H9 (cell line): ENCODE data around the gene SH3BP5. TPM values are rescaled to one million over a fixed set of nuclear protein-coding genes. Genes with fewer than 3 reads are reported as not detected.

Source experiments
- DNase-seq: peaks from one replicate; pipeline ENCODE4 v3.0.0-alpha.2; 2017
- H2AFZ ChIP-seq: one replicate; pipeline ENCODE4 v1.6.1; 2013; ENCODE audit warnings: mild to moderate bottlenecking, low read length, control low read depth, moderate library complexity
- H2AK5ac ChIP-seq: 2 replicates; pipeline ENCODE4 v1.6.1; 2013; ENCODE audit warnings: low read length, control low read depth, mixed read lengths; ENCODE audit not compliant: insufficient read length
- H2BK120ac ChIP-seq: one replicate; pipeline ENCODE4 v1.6.1; 2013; ENCODE audit warnings: low read depth, mild to moderate bottlenecking, low read length, control low read depth, inconsistent platforms; ENCODE audit not compliant: poor library complexity, severe bottlenecking
- H2BK12ac ChIP-seq: 2 replicates; pipeline ENCODE4 v1.6.1; 2013; ENCODE audit warnings: low read length, control low read depth, mixed read lengths, low read depth; ENCODE audit not compliant: insufficient read length
- H2BK15ac ChIP-seq: 2 replicates; pipeline ENCODE4 v1.6.1; 2013; ENCODE audit warnings: low read depth, low read length, control low read depth
- H2BK20ac ChIP-seq: one replicate; pipeline ENCODE4 v1.6.1; 2013; ENCODE audit warnings: low read depth, mild to moderate bottlenecking, low read length, control low read depth, inconsistent platforms; ENCODE audit not compliant: poor library complexity, severe bottlenecking
- H2BK5ac ChIP-seq: 2 replicates; pipeline ENCODE4 v1.6.1; 2013; ENCODE audit warnings: low read length, control low read depth, mixed read lengths; ENCODE audit not compliant: insufficient read length
- H3K14ac ChIP-seq: 2 replicates; pipeline ENCODE4 v1.6.1; 2013; ENCODE audit warnings: low read length, control low read depth; ENCODE audit not compliant: insufficient read depth
- H3K18ac ChIP-seq: 2 replicates; pipeline ENCODE4 v1.6.1; 2013; ENCODE audit warnings: low read depth, mild to moderate bottlenecking, mixed read lengths, low read length, control low read depth; ENCODE audit not compliant: insufficient read length
- H3K23ac ChIP-seq: 2 replicates; pipeline ENCODE4 v1.6.1; 2013; ENCODE audit warnings: low read length, control low read depth, mixed read lengths, low read depth; ENCODE audit not compliant: insufficient read length
- H3K23me2 ChIP-seq: 2 replicates; pipeline ENCODE4 v1.6.1; 2013; ENCODE audit warnings: low read depth, mild to moderate bottlenecking, mixed read lengths, low read length, control low read depth; ENCODE audit not compliant: insufficient read length, poor library complexity, severe bottlenecking
- H3K27ac ChIP-seq: 2 replicates; pipeline ENCODE4 v1.5.1; 2013; ENCODE audit warnings: low read length, control low read depth, mixed read lengths, low read depth; ENCODE audit not compliant: insufficient read length
- H3K27me3 ChIP-seq: 2 replicates; pipeline ENCODE4 v1.6.1; 2013; ENCODE audit warnings: low read length, control low read depth, inconsistent platforms; ENCODE audit not compliant: insufficient read depth
- H3K4ac ChIP-seq: 2 replicates; pipeline ENCODE4 v1.6.1; 2013; ENCODE audit warnings: low read depth, mild to moderate bottlenecking, control low read depth, inconsistent platforms, low read length, moderate library complexity
- H3K4me1 ChIP-seq: 2 replicates; pipeline ENCODE4 v1.6.1; 2013; ENCODE audit warnings: low read length, control low read depth, inconsistent platforms; ENCODE audit not compliant: insufficient read depth
- H3K4me2 ChIP-seq: 2 replicates; pipeline ENCODE4 v1.6.1; 2013; ENCODE audit warnings: low read length, control low read depth, mixed read lengths; ENCODE audit not compliant: insufficient read length, insufficient read depth
- H3K56ac ChIP-seq: 2 replicates; pipeline ENCODE4 v1.6.1; 2013; ENCODE audit warnings: low read depth, mild to moderate bottlenecking, mixed read lengths, low read length, control low read depth; ENCODE audit not compliant: insufficient read length
- H3K79me1 ChIP-seq: 2 replicates; pipeline ENCODE4 v1.6.1; 2013; ENCODE audit warnings: low read depth, mild to moderate bottlenecking, moderate library complexity, low read length, control low read depth, inconsistent platforms; ENCODE audit not compliant: insufficient read depth, poor library complexity, severe bottlenecking
- H3K79me2 ChIP-seq: 2 replicates; pipeline ENCODE4 v1.6.1; 2013; ENCODE audit warnings: low read length, control low read depth, inconsistent platforms; ENCODE audit not compliant: insufficient read depth
- H3K9ac ChIP-seq: 2 replicates; pipeline ENCODE4 v1.6.1; 2013; ENCODE audit warnings: low read length, control low read depth, mixed read lengths; ENCODE audit not compliant: insufficient read length; ENCODE audit errors: extremely low read depth
- H3K9me3 ChIP-seq: one replicate; pipeline ENCODE4 v1.6.1; 2013; ENCODE audit warnings: low read depth, low read length, inconsistent platforms; ENCODE audit not compliant: control insufficient read depth
- H3T11ph ChIP-seq: one replicate; pipeline ENCODE4 v1.6.1; 2013; ENCODE audit warnings: mild to moderate bottlenecking, low read length, control low read depth, inconsistent platforms
- H4K20me1 ChIP-seq: one replicate; pipeline ENCODE4 v1.6.1; 2013; ENCODE audit not compliant: control insufficient read depth, insufficient read length, insufficient read depth
- H4K5ac ChIP-seq: 2 replicates; pipeline ENCODE4 v1.6.1; 2013; ENCODE audit warnings: low read depth, mild to moderate bottlenecking, mixed read lengths, low read length, control low read depth; ENCODE audit not compliant: insufficient read length
- H4K8ac ChIP-seq: replicated peaks from 2 replicates; pipeline ENCODE4 v1.6.1; 2013; ENCODE audit warnings: low read length, control low read depth, mixed read lengths, low read depth; ENCODE audit not compliant: insufficient read length
- H4K91ac ChIP-seq: 2 replicates; pipeline ENCODE4 v1.6.1; 2013; ENCODE audit warnings: low read depth, mild to moderate bottlenecking, moderate library complexity, mixed read lengths, low read length, control low read depth; ENCODE audit not compliant: insufficient read length
- H3K27ac Mint-ChIP-seq, 3 experiments: 2 replicates in 2 of 3; 3 replicates in 1 of 3; pipeline ENCODE4 v1.8.0; 2020 to 2021; ENCODE audit warnings: mixed read lengths in 3 of 3, mild to moderate bottlenecking in 1 of 3, moderate library complexity in 1 of 3
- H3K27me3 Mint-ChIP-seq: 2 replicates; pipeline ENCODE4 v1.8.0; 2021; ENCODE audit warnings: low read depth, mild to moderate bottlenecking, moderate library complexity, mixed read lengths
- H3K36me3 Mint-ChIP-seq, 3 experiments: 2 replicates in 2 of 3; 3 replicates in 1 of 3; pipeline ENCODE4 v1.8.0; 2020 to 2021; ENCODE audit warnings: low read depth in 3 of 3, mixed read lengths in 3 of 3; ENCODE audit not compliant: insufficient read depth in 1 of 3
- H3K4me1 Mint-ChIP-seq, 2 experiments: 2 replicates each; pipeline ENCODE4 v1.8.0; 2020; ENCODE audit warnings: mixed read lengths in 2 of 2
- H3K4me3 Mint-ChIP-seq, 2 experiments: 2 replicates in 1 of 2; 3 replicates in 1 of 2; pipeline ENCODE4 v1.8.0; 2020 to 2021; ENCODE audit warnings: mild to moderate bottlenecking in 2 of 2, mixed read lengths in 2 of 2, moderate library complexity in 1 of 2
- H3K9me3 Mint-ChIP-seq, 2 experiments: 2 replicates in 1 of 2; 3 replicates in 1 of 2; pipeline ENCODE4 v1.8.0; 2020; ENCODE audit warnings: mild to moderate bottlenecking in 2 of 2, mixed read lengths in 2 of 2, moderate library complexity in 1 of 2
- WGBS: extraction: QIAGEN DNeasy Blood & Tissue Kit; methylation state at CpG from one replicate; pipeline ENCODE4 v1.1.7; 2013; ENCODE audit warnings: missing lambda C conversion rate, low lambda C conversion rate, mixed read lengths; ENCODE audit not compliant: insufficient read length; ENCODE audit errors: extremely low coverage; 5-methylcytosine and 5-hydroxymethylcytosine counted together
- total RNA-seq: library from RNA; stranded (reverse); gene quantifications from 2 replicates; pipeline ENCODE4 v1.2.1, GENCODE V29; 2021
- TF ChIP-seq, protein P1 (sequence below): fragments of 200-600 bp; sonication (generic); conservative IDR thresholded peaks from 3 replicates; pipeline ENCODE4 v1.8.0; 2021; ENCODE audit warnings: antibody characterized with exemption, mild to moderate bottlenecking

SH3BP5 gene
- total RNA-seq, 1 experiment from 2014 or later = 6.8 TPM

DNA sequence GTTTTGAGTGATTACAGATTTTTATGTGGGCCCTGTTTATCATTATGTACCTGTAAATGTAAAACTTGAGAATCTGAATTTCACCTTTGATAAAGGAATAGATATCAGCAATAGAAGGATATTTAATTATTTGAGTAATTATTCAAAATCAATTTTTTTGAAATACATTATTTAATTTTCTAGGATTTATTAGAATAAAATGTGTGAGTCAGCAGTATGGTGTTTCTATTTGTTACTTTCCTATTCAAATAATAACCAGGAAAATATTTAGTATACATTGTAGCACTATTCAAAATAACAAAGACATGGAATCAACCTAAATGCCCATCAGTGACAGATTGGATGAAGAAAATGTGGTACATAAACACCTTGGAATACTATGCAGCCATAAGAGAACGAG, 104.2 kb downstream of the SH3BP5 start:
- Histone ChIP-seq H3K14ac (no peak overlapping the region), H2BK12ac (no peak overlapping the region), H4K5ac (no peak overlapping the region), H3K27ac (no peak overlapping the region), H3K79me2 (no peaks in the 10 kb centered on the region), H2AK5ac (no peak overlapping the region), H4K91ac (no peak overlapping the region), H3K4ac (no peak overlapping the region), H2BK20ac (no peak overlapping the region), H3K4me2 (no peak overlapping the region), H3T11ph (no peak overlapping the region), H3K9ac (no peak overlapping the region), H2BK15ac (no peak overlapping the region), H3K23me2 (no peaks in the 10 kb centered on the region), H3K18ac (no peak overlapping the region), H3K79me1 (no peaks in the 10 kb centered on the region), H3K27me3 (no peaks in the 10 kb centered on the region), H2AFZ (no peak overlapping the region), H3K23ac (no peak overlapping the region), H3K56ac (no peak overlapping the region), H3K9me3 (no peaks in the 10 kb centered on the region), H2BK120ac (no peak overlapping the region), H4K8ac (no peak overlapping the region), H4K20me1 (no peaks in the 10 kb centered on the region), H2BK5ac (no peak overlapping the region), H3K4me1 (no peaks in the 10 kb centered on the region)
- Mint-ChIP-seq H3K27ac (no peak overlapping the region), H3K27me3 (no peaks in the 10 kb centered on the region), H3K9me3 (no peaks in the 10 kb centered on the region), H3K36me3 (peaks cover 1 to 29% (median 5%) of the 10 kb centered on the region in 3 experiments; a peak in 6 of 7 replicates), H3K4me1 (no peaks in the 10 kb centered on the region), H3K4me3 (no peak overlapping the region)
- TF ChIP-seq, protein P1, sequence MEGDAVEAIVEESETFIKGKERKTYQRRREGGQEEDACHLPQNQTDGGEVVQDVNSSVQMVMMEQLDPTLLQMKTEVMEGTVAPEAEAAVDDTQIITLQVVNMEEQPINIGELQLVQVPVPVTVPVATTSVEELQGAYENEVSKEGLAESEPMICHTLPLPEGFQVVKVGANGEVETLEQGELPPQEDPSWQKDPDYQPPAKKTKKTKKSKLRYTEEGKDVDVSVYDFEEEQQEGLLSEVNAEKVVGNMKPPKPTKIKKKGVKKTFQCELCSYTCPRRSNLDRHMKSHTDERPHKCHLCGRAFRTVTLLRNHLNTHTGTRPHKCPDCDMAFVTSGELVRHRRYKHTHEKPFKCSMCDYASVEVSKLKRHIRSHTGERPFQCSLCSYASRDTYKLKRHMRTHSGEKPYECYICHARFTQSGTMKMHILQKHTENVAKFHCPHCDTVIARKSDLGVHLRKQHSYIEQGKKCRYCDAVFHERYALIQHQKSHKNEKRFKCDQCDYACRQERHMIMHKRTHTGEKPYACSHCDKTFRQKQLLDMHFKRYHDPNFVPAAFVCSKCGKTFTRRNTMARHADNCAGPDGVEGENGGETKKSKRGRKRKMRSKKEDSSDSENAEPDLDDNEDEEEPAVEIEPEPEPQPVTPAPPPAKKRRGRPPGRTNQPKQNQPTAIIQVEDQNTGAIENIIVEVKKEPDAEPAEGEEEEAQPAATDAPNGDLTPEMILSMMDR = no peak
- DNase-seq = no peak
- WGBS = no CpG with 5 or more reads among the region's 1 CpG
